ENCODE measurements around the gene SNTB2. TPM values are rescaled to one million over a fixed set of nuclear protein-coding genes. Genes with fewer than 3 reads are reported as not detected.

SNTB2 gene
- total and polyA plus RNA-seq, 2 of the 8 experiments (the other 6 are each of a cell fraction or from before 2014, with no cell fraction given), result 6.0 to 16.1 TPM

DNA sequence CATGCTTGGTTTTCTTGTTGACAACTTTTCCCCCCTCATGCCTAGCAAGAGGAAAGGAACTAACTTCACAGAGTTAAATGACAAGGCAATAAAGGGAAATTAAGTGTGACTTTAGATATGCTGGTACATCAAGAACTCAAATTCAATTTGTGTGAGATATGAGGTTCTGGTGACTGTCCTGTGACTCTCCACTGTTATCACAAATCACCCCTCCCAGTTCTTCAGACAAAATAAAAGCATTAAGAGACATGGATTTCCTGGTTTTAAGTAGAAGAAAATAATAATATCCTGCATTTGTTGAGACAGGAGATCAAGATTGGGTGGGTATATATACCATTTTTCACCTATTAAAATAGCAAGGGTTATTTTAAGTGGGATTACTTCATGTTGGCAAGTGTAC, 46.2 kb downstream of the SNTB2 start:
- no peaks in the 10 kb centered on the region for H3K4me1 ChIP-seq (replicated peaks in 1 of 4; ENCODE audit: control insufficient read depth in 3 of 4, insufficient read depth in 4 of 4, low read length in 3 of 4)
- H3K56ac ChIP-seq (replicated peaks; ENCODE audit: insufficient read length, low read depth, low read length), result no peak overlapping the region
- no peaks in the 10 kb centered on the region for H4K20me1 ChIP-seq (replicated peaks in 1 of 2; ENCODE audit: control insufficient read depth in 1 of 2, insufficient read depth in 2 of 2, low read length in 2 of 2)
- ChIA-PET CTCF (ENCODE audit: partially characterized antibody) (interaction anchor here (0.6 kb wide), 1 partner anchor 72 kb away, joined by 3 read pairs; no protein-coding TSS in a partner anchor), POLR2A (ENCODE audit: partially characterized antibody) (no interaction called here)
- no peak overlapping the region for H3K4me2 ChIP-seq (ENCODE audit: insufficient read depth in 1 of 2, low read depth in 2 of 2, low read length in 2 of 2)
- H2AK5ac ChIP-seq (ENCODE audit: low read depth, low read length), result no peak overlapping the region
- H3K9me3 ChIP-seq (ENCODE audit: insufficient read depth in 2 of 2, low read depth in 1 of 2, low read length in 1 of 2), result no peaks in the 10 kb centered on the region
- no peak overlapping the region for H2BK120ac ChIP-seq (replicated peaks; ENCODE audit: low read depth, low read length)
- H3K4ac ChIP-seq (replicated peaks; ENCODE audit: insufficient read length, low read depth, low read length), result no peak overlapping the region
- H4K5ac ChIP-seq (ENCODE audit: insufficient read length, low read depth, low read length), result no peak overlapping the region
- no peaks in the 10 kb centered on the region; the same call in 1 of the 2 replicates for H3K79me1 ChIP-seq (ENCODE audit: low read depth, low read length)
- no peak overlapping the region for H3K27ac ChIP-seq (ENCODE audit: low read depth, low read length)
- no peak for DNase-seq (ENCODE audit: low read depth in 1 of 2, low spot score in 2 of 2)
- no peaks in the 10 kb centered on the region for H3K36me3 ChIP-seq (ENCODE audit: control insufficient read depth in 2 of 4, insufficient read depth in 4 of 4, low read length in 3 of 4)
- H3K27me3 ChIP-seq (replicated peaks in 1 of 4; ENCODE audit: control insufficient read depth in 3 of 4, extremely low read depth in 1 of 4, insufficient read depth in 3 of 4, low read length in 3 of 4), result no peaks in the 10 kb centered on the region
- no peak overlapping the region for H3K18ac ChIP-seq (ENCODE audit: extremely low read depth, low read length)
- no peaks in the 10 kb centered on the region for H3K79me2 ChIP-seq (ENCODE audit: control insufficient read depth in 1 of 2, insufficient read depth in 2 of 2, low read length in 2 of 2)
- no peak overlapping the region for H2BK15ac ChIP-seq (ENCODE audit: low read length)
- no peak overlapping the region for H4K8ac ChIP-seq (ENCODE audit: extremely low read depth, insufficient read depth, low read length)
- H3K23me2 ChIP-seq (ENCODE audit: low read depth, low read length), result no peaks in the 10 kb centered on the region
- H3K4me3 ChIP-seq (ENCODE audit: extremely low read depth in 1 of 4, insufficient read depth in 2 of 4, low read depth in 3 of 4, low read length in 4 of 4), result no peak overlapping the region
- H3K9ac ChIP-seq (replicated peaks in 1 of 4; ENCODE audit: extremely low read depth in 1 of 4, low read depth in 3 of 4, low read length in 3 of 4), result no peak overlapping the region
- no peak overlapping the region for H2AFZ ChIP-seq (ENCODE audit: low read length)
- H2BK20ac ChIP-seq (ENCODE audit: low read length), result no peak overlapping the region
- H3K23ac ChIP-seq (ENCODE audit: insufficient read length), result no peak overlapping the region
- no peak overlapping the region for H4K91ac ChIP-seq (replicated peaks; ENCODE audit: insufficient read length, low read length)
- H2BK12ac ChIP-seq (ENCODE audit: low read depth, low read length), result no peak overlapping the region
- FAIRE-seq, result no peak
- H3K14ac ChIP-seq (ENCODE audit: insufficient read length), result no peak overlapping the region
- no peak overlapping the region for H2BK5ac ChIP-seq (ENCODE audit: low read depth, low read length)
- TF ChIP-seq POLR2A (IDR thresholded peaks at IDR 0.05; ENCODE audit: control extremely low read depth in 1 of 2, low read depth in 2 of 2, low read length in 2 of 2) (no peak), CREB1 (IDR thresholded peaks at IDR 0.05) (no peak), TAF7 (optimal IDR thresholded peaks at IDR 0.05; ENCODE audit: borderline replicate concordance, low read depth, low read length) (no peak), EZH2 (IDR thresholded peaks at IDR 0.05; ENCODE audit: low read depth, low read length, severe bottlenecking) (no peak), CBX8 (IDR thresholded peaks at IDR 0.05; ENCODE audit: borderline replicate concordance, low read depth, low read length) (no peak), SIX5 (IDR thresholded peaks at IDR 0.05; ENCODE audit: low read depth, low read length) (no peak), KDM5A (IDR thresholded peaks at IDR 0.05; ENCODE audit: low read length) (no peak), RNF2 (IDR thresholded peaks at IDR 0.05; ENCODE audit: borderline replicate concordance, low read depth, low read length, missing control alignments, poor library complexity, severe bottlenecking) (no peak), HDAC2 (IDR thresholded peaks at IDR 0.05; ENCODE audit: borderline replicate concordance in 1 of 2, low read depth in 2 of 2, low read length in 2 of 2) (no peak)
- TF ChIP-seq, protein P1, sequence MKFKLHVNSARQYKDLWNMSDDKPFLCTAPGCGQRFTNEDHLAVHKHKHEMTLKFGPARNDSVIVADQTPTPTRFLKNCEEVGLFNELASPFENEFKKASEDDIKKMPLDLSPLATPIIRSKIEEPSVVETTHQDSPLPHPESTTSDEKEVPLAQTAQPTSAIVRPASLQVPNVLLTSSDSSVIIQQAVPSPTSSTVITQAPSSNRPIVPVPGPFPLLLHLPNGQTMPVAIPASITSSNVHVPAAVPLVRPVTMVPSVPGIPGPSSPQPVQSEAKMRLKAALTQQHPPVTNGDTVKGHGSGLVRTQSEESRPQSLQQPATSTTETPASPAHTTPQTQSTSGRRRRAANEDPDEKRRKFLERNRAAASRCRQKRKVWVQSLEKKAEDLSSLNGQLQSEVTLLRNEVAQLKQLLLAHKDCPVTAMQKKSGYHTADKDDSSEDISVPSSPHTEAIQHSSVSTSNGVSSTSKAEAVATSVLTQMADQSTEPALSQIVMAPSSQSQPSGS (IDR thresholded peaks at IDR 0.05; ENCODE audit: low read length), result no peak
- TF ChIP-seq, protein P2, sequence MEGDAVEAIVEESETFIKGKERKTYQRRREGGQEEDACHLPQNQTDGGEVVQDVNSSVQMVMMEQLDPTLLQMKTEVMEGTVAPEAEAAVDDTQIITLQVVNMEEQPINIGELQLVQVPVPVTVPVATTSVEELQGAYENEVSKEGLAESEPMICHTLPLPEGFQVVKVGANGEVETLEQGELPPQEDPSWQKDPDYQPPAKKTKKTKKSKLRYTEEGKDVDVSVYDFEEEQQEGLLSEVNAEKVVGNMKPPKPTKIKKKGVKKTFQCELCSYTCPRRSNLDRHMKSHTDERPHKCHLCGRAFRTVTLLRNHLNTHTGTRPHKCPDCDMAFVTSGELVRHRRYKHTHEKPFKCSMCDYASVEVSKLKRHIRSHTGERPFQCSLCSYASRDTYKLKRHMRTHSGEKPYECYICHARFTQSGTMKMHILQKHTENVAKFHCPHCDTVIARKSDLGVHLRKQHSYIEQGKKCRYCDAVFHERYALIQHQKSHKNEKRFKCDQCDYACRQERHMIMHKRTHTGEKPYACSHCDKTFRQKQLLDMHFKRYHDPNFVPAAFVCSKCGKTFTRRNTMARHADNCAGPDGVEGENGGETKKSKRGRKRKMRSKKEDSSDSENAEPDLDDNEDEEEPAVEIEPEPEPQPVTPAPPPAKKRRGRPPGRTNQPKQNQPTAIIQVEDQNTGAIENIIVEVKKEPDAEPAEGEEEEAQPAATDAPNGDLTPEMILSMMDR (IDR thresholded peaks at IDR 0.05; ENCODE audit: control extremely low read depth in 1 of 3, insufficient read depth in 1 of 3, low read depth in 1 of 3, low read length in 3 of 3), result no peak
